IPS-18a (cell line): ENCODE measurements around the gene OR52E2.

ENCODE experiments used
- H3K27ac ChIP-seq: one replicate; pipeline ENCODE4 v1.5.1; 2013; ENCODE audit warnings: low read length
- H3K27me3 ChIP-seq: one replicate; pipeline ENCODE4 v1.6.1; 2013; ENCODE audit warnings: mild to moderate bottlenecking, low read length; ENCODE audit not compliant: control insufficient read depth, insufficient read depth
- H3K36me3 ChIP-seq: one replicate; pipeline ENCODE4 v1.6.1; 2013; ENCODE audit warnings: low read depth, low read length; ENCODE audit not compliant: control insufficient read depth
- H3K4me1 ChIP-seq: one replicate; pipeline ENCODE4 v1.6.1; 2013; ENCODE audit warnings: low read depth, low read length; ENCODE audit not compliant: control insufficient read depth
- H3K4me3 ChIP-seq: one replicate; pipeline ENCODE4 v1.5.1; 2013; ENCODE audit warnings: low read length
- H3K9ac ChIP-seq: one replicate; pipeline ENCODE4 v1.6.1; 2013; ENCODE audit warnings: mild to moderate bottlenecking, low read length, moderate library complexity
- H3K9me3 ChIP-seq: one replicate; pipeline ENCODE4 v1.6.1; 2013; ENCODE audit warnings: low read depth, low read length; ENCODE audit not compliant: control insufficient read depth

OR52E2 gene

GRCh38 chr11:5059391-5059790, at the start of gene OR52E2:
Gene OR52E2, minus strand, starts transcription at chr11:5059627. Its CDS starts 0 bp downstream, at chr11:5059627.
- no peaks in the 10 kb centered on the region for H3K9me3 ChIP-seq
- H3K4me3 ChIP-seq: no peak within 1 kb of the TSS
- no peak within 1 kb of the TSS for H3K9ac ChIP-seq
- H3K4me1 ChIP-seq: no peaks in the 10 kb centered on the region
- no peaks in the 10 kb centered on the region for H3K27me3 ChIP-seq
- H3K27ac ChIP-seq: no peak within 1 kb of the TSS
- no peaks in the 10 kb centered on the region for H3K36me3 ChIP-seq

GRCh38 chr11:5107285-5107684, 47.9 kb upstream of the OR52E2 start:
- Histone ChIP-seq H3K4me3 (no peak overlapping the region), H3K27me3 (no peaks in the 10 kb centered on the region), H3K4me1 (no peaks in the 10 kb centered on the region), H3K27ac (no peak overlapping the region), H3K9ac (no peak overlapping the region), H3K9me3 (no peaks in the 10 kb centered on the region), H3K36me3 (no peaks in the 10 kb centered on the region)

GRCh38 chr11:5103066-5103465, 43.6 kb upstream of the OR52E2 start:
- no peaks in the 10 kb centered on the region for H3K36me3 ChIP-seq
- no peak overlapping the region for H3K27ac ChIP-seq
- H3K9me3 ChIP-seq: no peaks in the 10 kb centered on the region
- H3K9ac ChIP-seq: no peak overlapping the region
- no peaks in the 10 kb centered on the region for H3K4me1 ChIP-seq
- no peaks in the 10 kb centered on the region for H3K27me3 ChIP-seq
- H3K4me3 ChIP-seq: no peak overlapping the region

- no peaks in the 10 kb centered on the region for H3K4me1 ChIP-seq
- H3K4me3 ChIP-seq: no peak overlapping the region
- no peaks in the 10 kb centered on the region for H3K27me3 ChIP-seq
- no peaks in the 10 kb centered on the region for H3K9me3 ChIP-seq
- no peak overlapping the region for H3K27ac ChIP-seq
- H3K36me3 ChIP-seq: no peaks in the 10 kb centered on the region
- no peak overlapping the region for H3K9ac ChIP-seq
Measured at GRCh38 chr11:5102246-5102645, 42.8 kb upstream of the OR52E2 start.

- Histone ChIP-seq H3K36me3 (no peaks in the 10 kb centered on the region), H3K9me3 (no peaks in the 10 kb centered on the region), H3K4me3 (no peak overlapping the region), H3K27ac (no peak overlapping the region), H3K4me1 (no peaks in the 10 kb centered on the region), H3K9ac (no peak overlapping the region), H3K27me3 (no peaks in the 10 kb centered on the region)
Measured at GRCh38 chr11:5096011-5096410, 36.6 kb upstream of the OR52E2 start.

- no peaks in the 10 kb centered on the region for H3K4me1 ChIP-seq
- no peak overlapping the region for H3K27ac ChIP-seq
- no peaks in the 10 kb centered on the region for H3K9me3 ChIP-seq
- H3K4me3 ChIP-seq: no peak overlapping the region
- H3K9ac ChIP-seq: no peak overlapping the region
- H3K36me3 ChIP-seq: no peaks in the 10 kb centered on the region
- no peaks in the 10 kb centered on the region for H3K27me3 ChIP-seq
Measured at GRCh38 chr11:5092821-5093585, 33.6 kb upstream of the OR52E2 start.

- no peaks in the 10 kb centered on the region for H3K9me3 ChIP-seq
- no peak overlapping the region for H3K4me3 ChIP-seq
- H3K27ac ChIP-seq: no peak overlapping the region
- no peaks in the 10 kb centered on the region for H3K27me3 ChIP-seq
- H3K9ac ChIP-seq: no peak overlapping the region
- H3K36me3 ChIP-seq: no peaks in the 10 kb centered on the region
- no peaks in the 10 kb centered on the region for H3K4me1 ChIP-seq
Measured at GRCh38 chr11:5090668-5091067, 31.2 kb upstream of the OR52E2 start.

- Histone ChIP-seq H3K36me3 (no peaks in the 10 kb centered on the region), H3K27ac (no peak overlapping the region), H3K9ac (no peak overlapping the region), H3K4me1 (no peaks in the 10 kb centered on the region), H3K27me3 (no peaks in the 10 kb centered on the region), H3K9me3 (no peaks in the 10 kb centered on the region), H3K4me3 (no peak overlapping the region)
Measured at GRCh38 chr11:5088556-5088955, 29.1 kb upstream of the OR52E2 start.

GRCh38 chr11:5083602-5084001, 24.2 kb upstream of the OR52E2 start:
- Histone ChIP-seq H3K9ac (no peak overlapping the region), H3K27ac (no peak overlapping the region), H3K4me1 (no peaks in the 10 kb centered on the region), H3K4me3 (no peak overlapping the region), H3K36me3 (no peaks in the 10 kb centered on the region), H3K9me3 (no peaks in the 10 kb centered on the region), H3K27me3 (no peaks in the 10 kb centered on the region)

- Histone ChIP-seq H3K36me3 (no peaks in the 10 kb centered on the region), H3K27ac (no peak overlapping the region), H3K9ac (no peak overlapping the region), H3K4me3 (no peak overlapping the region), H3K27me3 (no peaks in the 10 kb centered on the region), H3K9me3 (no peaks in the 10 kb centered on the region), H3K4me1 (no peaks in the 10 kb centered on the region)
Measured at GRCh38 chr11:5081405-5081804, 22.0 kb upstream of the OR52E2 start.

GRCh38 chr11:5071799-5072198, 12.4 kb upstream of the OR52E2 start:
- H3K4me1 ChIP-seq: no peaks in the 10 kb centered on the region
- H3K27me3 ChIP-seq: no peaks in the 10 kb centered on the region
- no peaks in the 10 kb centered on the region for H3K36me3 ChIP-seq
- no peak overlapping the region for H3K9ac ChIP-seq
- no peak overlapping the region for H3K27ac ChIP-seq
- H3K4me3 ChIP-seq: no peak overlapping the region
- no peaks in the 10 kb centered on the region for H3K9me3 ChIP-seq

GRCh38 chr11:5069272-5069671, 9.8 kb upstream of the OR52E2 start, which contains the start of gene OR52E1:
Gene OR52E1, plus strand, starts transcription at chr11:5069572.
- no peak within 1 kb of the TSS for H3K9ac ChIP-seq
- no peaks in the 10 kb centered on the region for H3K4me1 ChIP-seq
- H3K27me3 ChIP-seq: no peaks in the 10 kb centered on the region
- no peak within 1 kb of the TSS for H3K4me3 ChIP-seq
- H3K36me3 ChIP-seq: no peaks in the 10 kb centered on the region
- no peaks in the 10 kb centered on the region for H3K9me3 ChIP-seq
- H3K27ac ChIP-seq: no peak within 1 kb of the TSS
